ENCODE data around the gene COMMD6.

DNA sequence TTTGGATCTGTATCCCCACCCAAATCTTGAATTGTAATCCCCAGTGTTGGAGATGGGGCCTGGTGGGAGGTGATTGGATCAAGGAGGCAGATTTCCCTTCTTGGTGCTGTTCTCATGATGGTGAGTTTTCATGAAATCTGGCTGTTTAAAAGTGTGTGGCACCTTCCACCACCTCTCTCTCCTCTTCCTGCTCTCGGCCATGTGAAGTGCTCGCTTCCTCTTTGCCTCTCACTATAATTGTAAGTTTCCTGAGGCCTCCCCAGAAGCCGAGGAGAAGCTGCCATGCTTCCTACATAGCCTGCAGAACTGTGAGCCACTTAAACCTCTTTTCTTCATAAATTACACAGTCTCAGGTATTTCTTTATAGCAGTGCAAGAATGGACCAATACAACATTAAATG, 15.7 kb downstream of the COMMD6 start:
- TF ChIP-seq CTCF (IDR thresholded peaks at IDR 0.05) (no peak), POLR2A (IDR thresholded peaks at IDR 0.05) (no peak)

Measured in adrenal gland (tissue), 5 donors.